Nephron progenitor cell (in vitro differentiated cells): ENCODE measurements around the gene ARSB.

Source experiments
- DNase-seq: peaks from one replicate; pipeline ENCODE4 v3.0.0; 2021
- H3K27ac Mint-ChIP-seq: 2 replicates; pipeline ENCODE4 v1.8.0; 2021; ENCODE audit warnings: mild to moderate bottlenecking, moderate library complexity, mixed read lengths
- H3K27me3 Mint-ChIP-seq: 2 replicates; pipeline ENCODE4 v1.8.0; 2021; ENCODE audit warnings: mild to moderate bottlenecking, low read depth, mixed read lengths; ENCODE audit not compliant: poor library complexity
- H3K36me3 Mint-ChIP-seq: 2 replicates; pipeline ENCODE4 v1.8.0; 2021; ENCODE audit warnings: low read depth, mixed read lengths
- H3K4me1 Mint-ChIP-seq: 2 replicates; pipeline ENCODE4 v1.8.0; 2021; ENCODE audit warnings: mixed read lengths
- H3K4me3 Mint-ChIP-seq: 2 replicates; pipeline ENCODE4 v1.8.0; 2021; ENCODE audit warnings: mild to moderate bottlenecking, moderate library complexity, mixed read lengths
- H3K9me3 Mint-ChIP-seq: 2 replicates; pipeline ENCODE4 v1.8.0; 2021; ENCODE audit warnings: mild to moderate bottlenecking, moderate library complexity, mixed read lengths
- TF ChIP-seq, protein P1 (sequence below): fragments of 200-600 bp; sonication (generic); IDR thresholded peaks from 2 replicates; pipeline ENCODE4 v1.5.0; 2021; ENCODE audit warnings: antibody characterized with exemption

Gene ARSB

DNA sequence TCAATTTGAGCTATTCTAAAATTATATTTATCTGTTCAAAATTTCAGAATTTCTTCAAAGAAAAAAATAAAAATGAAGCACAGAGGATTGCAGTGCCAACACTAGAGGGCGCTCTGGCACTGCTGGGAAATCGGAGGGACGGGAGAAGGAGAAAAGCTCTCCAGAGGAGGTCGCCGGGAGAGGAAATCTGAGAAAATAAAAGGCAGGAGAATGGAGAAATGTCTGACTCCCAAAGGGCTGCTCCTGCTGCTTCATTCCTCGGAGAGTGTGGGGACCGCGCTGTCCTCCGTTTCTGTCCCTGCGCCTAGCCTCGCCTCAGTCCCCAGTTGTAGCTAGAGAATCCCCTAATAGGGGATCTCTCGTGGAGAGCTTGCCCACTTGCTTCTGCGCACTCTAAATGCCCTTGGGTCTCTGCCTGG, 40.0 kb upstream of the ARSB start:
- TF ChIP-seq, protein P1, sequence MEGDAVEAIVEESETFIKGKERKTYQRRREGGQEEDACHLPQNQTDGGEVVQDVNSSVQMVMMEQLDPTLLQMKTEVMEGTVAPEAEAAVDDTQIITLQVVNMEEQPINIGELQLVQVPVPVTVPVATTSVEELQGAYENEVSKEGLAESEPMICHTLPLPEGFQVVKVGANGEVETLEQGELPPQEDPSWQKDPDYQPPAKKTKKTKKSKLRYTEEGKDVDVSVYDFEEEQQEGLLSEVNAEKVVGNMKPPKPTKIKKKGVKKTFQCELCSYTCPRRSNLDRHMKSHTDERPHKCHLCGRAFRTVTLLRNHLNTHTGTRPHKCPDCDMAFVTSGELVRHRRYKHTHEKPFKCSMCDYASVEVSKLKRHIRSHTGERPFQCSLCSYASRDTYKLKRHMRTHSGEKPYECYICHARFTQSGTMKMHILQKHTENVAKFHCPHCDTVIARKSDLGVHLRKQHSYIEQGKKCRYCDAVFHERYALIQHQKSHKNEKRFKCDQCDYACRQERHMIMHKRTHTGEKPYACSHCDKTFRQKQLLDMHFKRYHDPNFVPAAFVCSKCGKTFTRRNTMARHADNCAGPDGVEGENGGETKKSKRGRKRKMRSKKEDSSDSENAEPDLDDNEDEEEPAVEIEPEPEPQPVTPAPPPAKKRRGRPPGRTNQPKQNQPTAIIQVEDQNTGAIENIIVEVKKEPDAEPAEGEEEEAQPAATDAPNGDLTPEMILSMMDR = peak; percentile 98
- Mint-ChIP-seq H3K4me1 (peaks cover 16% of the 10 kb centered on the region), H3K9me3 (no peaks in the 10 kb centered on the region), H3K4me3 (peak overlapping the region; percentile 79), H3K27ac (no peak overlapping the region), H3K36me3 (no peaks in the 10 kb centered on the region), H3K27me3 (peaks cover 27% of the 10 kb centered on the region)
- DNase-seq = peak; percentile 80

DNA sequence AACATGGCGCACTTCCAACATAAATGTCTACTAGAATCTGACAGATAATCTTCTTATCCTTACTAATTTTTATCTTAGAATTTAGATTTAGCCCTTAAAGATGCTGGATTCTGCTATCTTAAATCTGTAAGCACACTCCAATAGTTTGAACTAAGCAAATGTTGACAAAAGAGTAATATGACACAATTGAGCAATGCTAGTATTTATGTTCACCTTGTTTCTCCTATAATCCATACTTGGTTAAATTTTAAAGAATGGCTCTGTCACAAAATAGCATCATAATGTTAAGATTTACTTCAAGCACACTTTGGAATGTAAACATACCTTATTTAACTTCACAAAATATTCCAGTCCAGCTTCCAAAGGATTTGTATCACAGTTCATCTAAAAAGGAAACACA, 38.8 kb upstream of the ARSB start:
- Mint-ChIP-seq H3K9me3 (no peaks in the 10 kb centered on the region), H3K4me3 (no peak overlapping the region), H3K4me1 (peaks cover 16% of the 10 kb centered on the region), H3K27me3 (peaks cover 35% of the 10 kb centered on the region), H3K27ac (no peak overlapping the region), H3K36me3 (no peaks in the 10 kb centered on the region)
- TF ChIP-seq, protein P1 = no peak
- no peak for DNase-seq

DNA sequence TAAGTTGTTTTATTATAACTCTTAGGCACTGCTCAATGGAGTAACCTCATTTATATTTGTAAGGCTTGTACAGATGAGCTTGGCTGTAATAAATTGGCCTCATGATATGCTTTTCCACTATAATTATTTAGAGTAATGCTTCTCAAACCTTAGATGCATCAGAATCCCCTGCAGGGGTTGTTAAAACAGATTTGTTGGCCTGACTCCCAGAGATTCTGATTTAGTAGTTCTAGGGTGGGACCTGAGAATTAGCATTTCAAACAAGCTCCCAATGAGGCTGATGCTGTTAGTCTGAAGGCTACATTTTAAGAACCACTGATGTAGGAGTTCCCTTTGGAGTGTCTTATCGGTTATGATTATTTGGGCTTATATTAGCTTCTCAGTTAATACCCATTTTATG, 38.2 kb upstream of the ARSB start:
- H3K27ac Mint-ChIP-seq = no peak overlapping the region

DNA sequence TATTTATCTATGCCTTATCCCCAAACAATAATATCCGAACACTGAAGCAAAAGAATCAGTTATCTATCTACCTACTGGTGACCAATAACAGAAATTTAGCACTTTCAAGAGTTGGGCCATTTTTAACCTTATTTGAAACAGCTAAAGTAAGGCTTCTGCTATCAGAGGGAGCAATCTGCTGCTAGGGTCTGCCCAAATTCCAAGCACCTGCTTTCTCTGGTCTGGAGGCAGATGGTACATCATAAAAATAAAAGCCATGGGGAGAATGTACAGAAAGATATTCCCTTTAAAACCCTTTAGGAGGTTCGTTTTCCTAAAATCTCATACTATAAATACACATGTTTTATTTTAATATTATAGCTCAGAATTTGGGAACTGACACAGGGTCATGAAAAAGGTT, 37.7 kb upstream of the ARSB start:
- no peak overlapping the region for H3K4me3 Mint-ChIP-seq
- H3K27me3 Mint-ChIP-seq = peaks cover 40% of the 10 kb centered on the region
- H3K36me3 Mint-ChIP-seq = no peaks in the 10 kb centered on the region
- TF ChIP-seq, protein P1 = no peak
- peaks cover 16% of the 10 kb centered on the region for H3K4me1 Mint-ChIP-seq
- no peak overlapping the region for H3K27ac Mint-ChIP-seq
- H3K9me3 Mint-ChIP-seq = no peaks in the 10 kb centered on the region
- no peak for DNase-seq

More for the DNA sequence above, 38.2 kb upstream of the ARSB start:
- peaks cover 37% of the 10 kb centered on the region for H3K27me3 Mint-ChIP-seq
- no peaks in the 10 kb centered on the region for H3K36me3 Mint-ChIP-seq
- no peak for DNase-seq
- TF ChIP-seq, protein P1 = no peak
- no peaks in the 10 kb centered on the region for H3K9me3 Mint-ChIP-seq
- peaks cover 16% of the 10 kb centered on the region for H3K4me1 Mint-ChIP-seq
- H3K4me3 Mint-ChIP-seq = no peak overlapping the region

DNA sequence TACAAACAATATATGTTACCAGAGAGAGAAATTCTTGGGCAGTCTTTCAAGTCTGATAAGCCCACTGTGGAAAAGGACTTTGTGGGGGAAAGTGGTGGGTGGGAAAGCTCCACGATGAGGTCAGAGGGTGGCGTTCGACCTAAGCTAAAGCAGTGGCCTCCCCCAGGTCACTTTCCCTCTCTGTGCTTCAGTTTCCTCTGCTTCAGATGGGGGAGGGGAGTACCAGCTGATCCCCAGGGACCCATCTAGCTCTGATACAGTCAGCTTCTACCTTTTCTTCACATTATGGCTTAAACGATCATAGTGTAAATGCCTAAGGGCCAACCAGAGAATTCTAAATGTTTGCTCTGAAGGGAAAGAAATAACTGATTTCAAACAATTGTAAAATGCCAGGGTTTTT, 36.6 kb upstream of the ARSB start:
- Mint-ChIP-seq H3K27ac (no peak overlapping the region), H3K4me1 (peaks cover 16% of the 10 kb centered on the region), H3K4me3 (no peak overlapping the region), H3K9me3 (no peaks in the 10 kb centered on the region), H3K27me3 (peaks cover 40% of the 10 kb centered on the region), H3K36me3 (no peaks in the 10 kb centered on the region)
- TF ChIP-seq, protein P1 = no peak
- DNase-seq = peak; percentile 23

DNA sequence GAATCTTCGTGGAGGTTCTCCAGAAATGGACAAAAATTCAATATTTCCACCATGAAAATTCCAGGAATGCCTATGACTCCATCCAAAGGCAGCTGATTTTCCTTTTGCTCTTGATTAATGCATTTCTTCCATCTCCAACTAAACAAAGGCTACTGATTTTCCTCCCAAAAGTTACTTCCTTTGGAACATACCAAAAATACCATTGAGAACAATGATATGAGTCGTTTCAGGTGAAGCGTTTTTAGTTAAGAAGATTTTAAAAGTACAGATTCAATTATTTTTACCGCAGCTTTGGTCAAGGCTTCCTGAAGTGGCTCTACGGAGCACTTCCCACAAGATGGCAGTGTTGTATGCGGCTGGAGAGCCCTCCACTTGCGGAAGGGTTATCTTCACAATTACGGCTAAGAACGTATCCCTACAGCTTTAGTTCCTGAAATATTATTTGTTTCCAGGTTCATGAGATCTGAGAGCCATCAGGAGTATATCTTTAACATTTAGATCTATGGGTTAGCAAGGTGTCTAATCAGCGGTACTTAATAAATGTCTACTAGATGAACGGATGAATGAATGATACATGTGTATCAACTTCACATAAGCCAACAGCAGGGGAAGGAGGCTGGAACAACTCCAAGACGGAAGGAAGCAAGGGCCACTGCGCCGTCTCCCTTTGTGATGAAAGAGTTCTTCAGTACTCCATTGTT, 35.9 kb upstream of the ARSB start:
- no peak overlapping the region for H3K27ac Mint-ChIP-seq
- peaks cover 44% of the 10 kb centered on the region for H3K27me3 Mint-ChIP-seq
- DNase-seq = peak; percentile 63
- no peaks in the 10 kb centered on the region for H3K36me3 Mint-ChIP-seq
- peaks cover 16% of the 10 kb centered on the region for H3K4me1 Mint-ChIP-seq
- TF ChIP-seq, protein P1 = peak; percentile 81
- H3K4me3 Mint-ChIP-seq = peak overlapping the region; percentile 8
- H3K9me3 Mint-ChIP-seq = no peaks in the 10 kb centered on the region
